GM12892 (cell line): ENCODE data around the gene PER2.

Experiments used
- POLR2A ChIP-seq: IDR thresholded peaks from 2 replicates; pipeline ENCODE4 v1.6.1; 2011; ENCODE audit warnings: low read depth, low read length, control low read depth
- POLR2AphosphoS5 ChIP-seq: IDR thresholded peaks from 2 replicates; pipeline ENCODE4 v1.6.1; 2011; ENCODE audit warnings: low read depth, low read length, control low read depth

- TF ChIP-seq POLR2A = no peak
- TF ChIP-seq POLR2AphosphoS5 = no peak
Observed at GRCh38 chr2:238244151-238244550, 44.3 kb downstream of the PER2 start.
